K562 (cell line): ENCODE measurements around the gene ABCA10. TPM values are rescaled to one million over a fixed set of nuclear protein-coding genes. Genes with fewer than 3 reads are reported as not detected.

ENCODE experiments used
- DACH1 ChIP-seq: fragments of 450-650 bp; IDR thresholded peaks from 2 replicates; pipeline ENCODE4 v1.6.1; 2018; ENCODE audit not compliant: partially characterized antibody
- ERF ChIP-seq: fragments of 450-650 bp; formaldehyde crosslinking; IDR thresholded peaks from 2 replicates; pipeline ENCODE4 v1.4.0; 2020; ENCODE audit warnings: mild to moderate bottlenecking, mixed read lengths
- FOXJ2 ChIP-seq: fragments of 200-800 bp; sonication (Bioruptor generic); IDR thresholded peaks from 2 replicates; pipeline ENCODE4 v1.6.1; 2016; ENCODE audit warnings: missing genetic modification characterization, missing compliant biosample characterization
- PHTF2 ChIP-seq: fragments of 250-450 bp; sonication (Bioruptor Pico); IDR thresholded peaks from 2 replicates; pipeline ENCODE4 v1.5.0; 2021; ENCODE audit warnings: mild to moderate bottlenecking
- polyA plus RNA-seq, 8 experiments: library from polyadenylated mRNA; depleted of rRNA in 4 of 8; stranded (reverse) in 5 of 8; unstranded in 3 of 8; fragments of >200 nt; fragmentation: Nextera tagmentation in 2 of 8; fragmentation: Illumina TruSeq in 1 of 8; extraction: Ambion mirVana in 2 of 8; extraction: Trizol in 1 of 8; gene quantifications; 2 replicates each; pipeline versions ENCODE4 v1.2.1 to v1.2.3, GENCODE V29; 2011 to 2014; ENCODE audit warnings: inconsistent platforms in 1 of 8, missing spikeins in 1 of 8
- total RNA-seq, 7 experiments: library from RNA; depleted of rRNA in 6 of 7; stranded (reverse); fragments of >200 nt in 6 of 7; fragmentation: Illumina TruSeq in 2 of 7; extraction: Trizol in 2 of 7; gene quantifications; 2 replicates each; pipeline versions ENCODE4 v1.2.1 to v1.2.3, GENCODE V29; 2011 to 2021; ENCODE audit warnings: low replicate concordance in 1 of 7
- TF ChIP-seq, protein P1 (sequence below), 2 experiments: fragments of 150-350 bp in 1 of 2; IDR thresholded peaks; 2 replicates each; pipeline ENCODE4 v1.6.1; 2012 to 2016; ENCODE audit warnings: low read depth in 2 of 2, low read length in 2 of 2, mild to moderate bottlenecking in 1 of 2, moderate library complexity in 1 of 2
- TF ChIP-seq, protein P2 (sequence below): fragments of 250-450 bp; sonication (Bioruptor Pico); IDR thresholded peaks from 2 replicates; pipeline ENCODE4 v1.9.0; 2021; ENCODE audit warnings: mild to moderate bottlenecking, inconsistent platforms
- TF ChIP-seq, protein P3 (sequence below): fragments of 450-650 bp; IDR thresholded peaks from 2 replicates; pipeline ENCODE4 v1.6.1; 2016; ENCODE audit warnings: mild to moderate bottlenecking, moderate library complexity
- TF ChIP-seq, protein P4 (sequence below): fragments of 450-650 bp; IDR thresholded peaks from 2 replicates; pipeline ENCODE4 v1.6.1; 2016

ABCA10 gene
- total and polyA plus RNA-seq, 9 of the 15 experiments (the other 6 are each of a cell fraction or from before 2014, with no cell fraction given) = 0.04 to 0.45 (median 0.15) TPM; not detected in 1

DNA sequence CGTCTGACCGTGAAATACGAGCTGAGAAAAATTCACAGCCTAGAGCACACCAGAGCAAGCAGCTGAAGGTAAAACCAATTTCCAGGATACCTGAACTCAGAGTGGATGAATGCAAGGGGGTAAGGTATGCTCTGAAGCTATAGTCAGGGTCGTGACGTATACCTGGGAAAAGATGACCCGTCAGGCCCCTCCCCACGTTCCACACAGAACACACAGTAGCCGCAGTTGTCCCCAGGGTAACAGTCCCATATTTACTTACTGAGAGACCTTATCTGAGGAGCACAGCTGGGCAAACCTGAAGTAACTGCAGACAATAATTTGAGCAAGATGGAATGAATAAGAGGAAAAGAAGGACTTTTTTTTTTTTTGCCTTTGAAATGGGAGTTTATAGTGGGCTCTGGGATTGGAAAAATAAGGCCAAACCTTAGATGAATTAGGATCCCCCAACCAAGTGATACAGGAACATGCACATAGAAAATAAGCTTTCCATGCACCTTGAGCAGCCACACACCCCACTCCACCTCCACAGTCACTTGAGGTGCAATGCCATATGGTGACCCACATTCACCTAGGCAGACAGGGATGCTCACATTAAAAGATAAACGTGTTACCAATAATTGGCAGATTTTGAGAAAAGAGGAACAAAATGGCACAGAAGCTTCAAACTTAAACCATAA is 124.9 kb downstream of the ABCA10 start (continued):
- TF ChIP-seq, protein P1, sequence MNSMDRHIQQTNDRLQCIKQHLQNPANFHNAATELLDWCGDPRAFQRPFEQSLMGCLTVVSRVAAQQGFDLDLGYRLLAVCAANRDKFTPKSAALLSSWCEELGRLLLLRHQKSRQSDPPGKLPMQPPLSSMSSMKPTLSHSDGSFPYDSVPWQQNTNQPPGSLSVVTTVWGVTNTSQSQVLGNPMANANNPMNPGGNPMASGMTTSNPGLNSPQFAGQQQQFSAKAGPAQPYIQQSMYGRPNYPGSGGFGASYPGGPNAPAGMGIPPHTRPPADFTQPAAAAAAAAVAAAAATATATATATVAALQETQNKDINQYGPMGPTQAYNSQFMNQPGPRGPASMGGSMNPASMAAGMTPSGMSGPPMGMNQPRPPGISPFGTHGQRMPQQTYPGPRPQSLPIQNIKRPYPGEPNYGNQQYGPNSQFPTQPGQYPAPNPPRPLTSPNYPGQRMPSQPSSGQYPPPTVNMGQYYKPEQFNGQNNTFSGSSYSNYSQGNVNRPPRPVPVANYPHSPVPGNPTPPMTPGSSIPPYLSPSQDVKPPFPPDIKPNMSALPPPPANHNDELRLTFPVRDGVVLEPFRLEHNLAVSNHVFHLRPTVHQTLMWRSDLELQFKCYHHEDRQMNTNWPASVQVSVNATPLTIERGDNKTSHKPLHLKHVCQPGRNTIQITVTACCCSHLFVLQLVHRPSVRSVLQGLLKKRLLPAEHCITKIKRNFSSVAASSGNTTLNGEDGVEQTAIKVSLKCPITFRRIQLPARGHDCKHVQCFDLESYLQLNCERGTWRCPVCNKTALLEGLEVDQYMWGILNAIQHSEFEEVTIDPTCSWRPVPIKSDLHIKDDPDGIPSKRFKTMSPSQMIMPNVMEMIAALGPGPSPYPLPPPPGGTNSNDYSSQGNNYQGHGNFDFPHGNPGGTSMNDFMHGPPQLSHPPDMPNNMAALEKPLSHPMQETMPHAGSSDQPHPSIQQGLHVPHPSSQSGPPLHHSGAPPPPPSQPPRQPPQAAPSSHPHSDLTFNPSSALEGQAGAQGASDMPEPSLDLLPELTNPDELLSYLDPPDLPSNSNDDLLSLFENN (IDR thresholded peaks at IDR 0.05; ENCODE audit: low read depth in 2 of 2, low read length in 2 of 2) = peak in 1 of 2 experiments; percentile 88; a peak in 2 of 4 replicates
- TF ChIP-seq, protein P2, sequence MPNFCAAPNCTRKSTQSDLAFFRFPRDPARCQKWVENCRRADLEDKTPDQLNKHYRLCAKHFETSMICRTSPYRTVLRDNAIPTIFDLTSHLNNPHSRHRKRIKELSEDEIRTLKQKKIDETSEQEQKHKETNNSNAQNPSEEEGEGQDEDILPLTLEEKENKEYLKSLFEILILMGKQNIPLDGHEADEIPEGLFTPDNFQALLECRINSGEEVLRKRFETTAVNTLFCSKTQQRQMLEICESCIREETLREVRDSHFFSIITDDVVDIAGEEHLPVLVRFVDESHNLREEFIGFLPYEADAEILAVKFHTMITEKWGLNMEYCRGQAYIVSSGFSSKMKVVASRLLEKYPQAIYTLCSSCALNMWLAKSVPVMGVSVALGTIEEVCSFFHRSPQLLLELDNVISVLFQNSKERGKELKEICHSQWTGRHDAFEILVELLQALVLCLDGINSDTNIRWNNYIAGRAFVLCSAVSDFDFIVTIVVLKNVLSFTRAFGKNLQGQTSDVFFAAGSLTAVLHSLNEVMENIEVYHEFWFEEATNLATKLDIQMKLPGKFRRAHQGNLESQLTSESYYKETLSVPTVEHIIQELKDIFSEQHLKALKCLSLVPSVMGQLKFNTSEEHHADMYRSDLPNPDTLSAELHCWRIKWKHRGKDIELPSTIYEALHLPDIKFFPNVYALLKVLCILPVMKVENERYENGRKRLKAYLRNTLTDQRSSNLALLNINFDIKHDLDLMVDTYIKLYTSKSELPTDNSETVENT (CRISPR knock-in tag) = no peak
- TF ChIP-seq, protein P3, sequence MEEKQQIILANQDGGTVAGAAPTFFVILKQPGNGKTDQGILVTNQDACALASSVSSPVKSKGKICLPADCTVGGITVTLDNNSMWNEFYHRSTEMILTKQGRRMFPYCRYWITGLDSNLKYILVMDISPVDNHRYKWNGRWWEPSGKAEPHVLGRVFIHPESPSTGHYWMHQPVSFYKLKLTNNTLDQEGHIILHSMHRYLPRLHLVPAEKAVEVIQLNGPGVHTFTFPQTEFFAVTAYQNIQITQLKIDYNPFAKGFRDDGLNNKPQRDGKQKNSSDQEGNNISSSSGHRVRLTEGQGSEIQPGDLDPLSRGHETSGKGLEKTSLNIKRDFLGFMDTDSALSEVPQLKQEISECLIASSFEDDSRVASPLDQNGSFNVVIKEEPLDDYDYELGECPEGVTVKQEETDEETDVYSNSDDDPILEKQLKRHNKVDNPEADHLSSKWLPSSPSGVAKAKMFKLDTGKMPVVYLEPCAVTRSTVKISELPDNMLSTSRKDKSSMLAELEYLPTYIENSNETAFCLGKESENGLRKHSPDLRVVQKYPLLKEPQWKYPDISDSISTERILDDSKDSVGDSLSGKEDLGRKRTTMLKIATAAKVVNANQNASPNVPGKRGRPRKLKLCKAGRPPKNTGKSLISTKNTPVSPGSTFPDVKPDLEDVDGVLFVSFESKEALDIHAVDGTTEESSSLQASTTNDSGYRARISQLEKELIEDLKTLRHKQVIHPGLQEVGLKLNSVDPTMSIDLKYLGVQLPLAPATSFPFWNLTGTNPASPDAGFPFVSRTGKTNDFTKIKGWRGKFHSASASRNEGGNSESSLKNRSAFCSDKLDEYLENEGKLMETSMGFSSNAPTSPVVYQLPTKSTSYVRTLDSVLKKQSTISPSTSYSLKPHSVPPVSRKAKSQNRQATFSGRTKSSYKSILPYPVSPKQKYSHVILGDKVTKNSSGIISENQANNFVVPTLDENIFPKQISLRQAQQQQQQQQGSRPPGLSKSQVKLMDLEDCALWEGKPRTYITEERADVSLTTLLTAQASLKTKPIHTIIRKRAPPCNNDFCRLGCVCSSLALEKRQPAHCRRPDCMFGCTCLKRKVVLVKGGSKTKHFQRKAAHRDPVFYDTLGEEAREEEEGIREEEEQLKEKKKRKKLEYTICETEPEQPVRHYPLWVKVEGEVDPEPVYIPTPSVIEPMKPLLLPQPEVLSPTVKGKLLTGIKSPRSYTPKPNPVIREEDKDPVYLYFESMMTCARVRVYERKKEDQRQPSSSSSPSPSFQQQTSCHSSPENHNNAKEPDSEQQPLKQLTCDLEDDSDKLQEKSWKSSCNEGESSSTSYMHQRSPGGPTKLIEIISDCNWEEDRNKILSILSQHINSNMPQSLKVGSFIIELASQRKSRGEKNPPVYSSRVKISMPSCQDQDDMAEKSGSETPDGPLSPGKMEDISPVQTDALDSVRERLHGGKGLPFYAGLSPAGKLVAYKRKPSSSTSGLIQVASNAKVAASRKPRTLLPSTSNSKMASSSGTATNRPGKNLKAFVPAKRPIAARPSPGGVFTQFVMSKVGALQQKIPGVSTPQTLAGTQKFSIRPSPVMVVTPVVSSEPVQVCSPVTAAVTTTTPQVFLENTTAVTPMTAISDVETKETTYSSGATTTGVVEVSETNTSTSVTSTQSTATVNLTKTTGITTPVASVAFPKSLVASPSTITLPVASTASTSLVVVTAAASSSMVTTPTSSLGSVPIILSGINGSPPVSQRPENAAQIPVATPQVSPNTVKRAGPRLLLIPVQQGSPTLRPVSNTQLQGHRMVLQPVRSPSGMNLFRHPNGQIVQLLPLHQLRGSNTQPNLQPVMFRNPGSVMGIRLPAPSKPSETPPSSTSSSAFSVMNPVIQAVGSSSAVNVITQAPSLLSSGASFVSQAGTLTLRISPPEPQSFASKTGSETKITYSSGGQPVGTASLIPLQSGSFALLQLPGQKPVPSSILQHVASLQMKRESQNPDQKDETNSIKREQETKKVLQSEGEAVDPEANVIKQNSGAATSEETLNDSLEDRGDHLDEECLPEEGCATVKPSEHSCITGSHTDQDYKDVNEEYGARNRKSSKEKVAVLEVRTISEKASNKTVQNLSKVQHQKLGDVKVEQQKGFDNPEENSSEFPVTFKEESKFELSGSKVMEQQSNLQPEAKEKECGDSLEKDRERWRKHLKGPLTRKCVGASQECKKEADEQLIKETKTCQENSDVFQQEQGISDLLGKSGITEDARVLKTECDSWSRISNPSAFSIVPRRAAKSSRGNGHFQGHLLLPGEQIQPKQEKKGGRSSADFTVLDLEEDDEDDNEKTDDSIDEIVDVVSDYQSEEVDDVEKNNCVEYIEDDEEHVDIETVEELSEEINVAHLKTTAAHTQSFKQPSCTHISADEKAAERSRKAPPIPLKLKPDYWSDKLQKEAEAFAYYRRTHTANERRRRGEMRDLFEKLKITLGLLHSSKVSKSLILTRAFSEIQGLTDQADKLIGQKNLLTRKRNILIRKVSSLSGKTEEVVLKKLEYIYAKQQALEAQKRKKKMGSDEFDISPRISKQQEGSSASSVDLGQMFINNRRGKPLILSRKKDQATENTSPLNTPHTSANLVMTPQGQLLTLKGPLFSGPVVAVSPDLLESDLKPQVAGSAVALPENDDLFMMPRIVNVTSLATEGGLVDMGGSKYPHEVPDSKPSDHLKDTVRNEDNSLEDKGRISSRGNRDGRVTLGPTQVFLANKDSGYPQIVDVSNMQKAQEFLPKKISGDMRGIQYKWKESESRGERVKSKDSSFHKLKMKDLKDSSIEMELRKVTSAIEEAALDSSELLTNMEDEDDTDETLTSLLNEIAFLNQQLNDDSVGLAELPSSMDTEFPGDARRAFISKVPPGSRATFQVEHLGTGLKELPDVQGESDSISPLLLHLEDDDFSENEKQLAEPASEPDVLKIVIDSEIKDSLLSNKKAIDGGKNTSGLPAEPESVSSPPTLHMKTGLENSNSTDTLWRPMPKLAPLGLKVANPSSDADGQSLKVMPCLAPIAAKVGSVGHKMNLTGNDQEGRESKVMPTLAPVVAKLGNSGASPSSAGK = no peak
- TF ChIP-seq, protein P4, sequence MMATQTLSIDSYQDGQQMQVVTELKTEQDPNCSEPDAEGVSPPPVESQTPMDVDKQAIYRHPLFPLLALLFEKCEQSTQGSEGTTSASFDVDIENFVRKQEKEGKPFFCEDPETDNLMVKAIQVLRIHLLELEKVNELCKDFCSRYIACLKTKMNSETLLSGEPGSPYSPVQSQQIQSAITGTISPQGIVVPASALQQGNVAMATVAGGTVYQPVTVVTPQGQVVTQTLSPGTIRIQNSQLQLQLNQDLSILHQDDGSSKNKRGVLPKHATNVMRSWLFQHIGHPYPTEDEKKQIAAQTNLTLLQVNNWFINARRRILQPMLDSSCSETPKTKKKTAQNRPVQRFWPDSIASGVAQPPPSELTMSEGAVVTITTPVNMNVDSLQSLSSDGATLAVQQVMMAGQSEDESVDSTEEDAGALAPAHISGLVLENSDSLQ = peak; percentile 60
- TF ChIP-seq PHTF2 = no peak
- TF ChIP-seq DACH1 = peak; percentile 85
- TF ChIP-seq FOXJ2 (tag) = peak; percentile 99
- TF ChIP-seq ERF = no peak
